HEK293 (cell line): ENCODE results near the gene SNCB.

Source experiments
- AEBP2 ChIP-seq: fragments of 450-650 bp; formaldehyde crosslinking; IDR thresholded peaks from 2 replicates; pipeline ENCODE4 v1.5.1; 2016; ENCODE audit warnings: missing biosample characterization, missing genetic modification characterization, borderline replicate concordance
- FEZF1 ChIP-seq: fragments of 450-650 bp; formaldehyde crosslinking; IDR thresholded peaks from 2 replicates; pipeline ENCODE4 v1.5.1; 2016; ENCODE audit warnings: missing biosample characterization, missing genetic modification characterization
- GLI2 ChIP-seq: fragments of 450-650 bp; formaldehyde crosslinking; IDR thresholded peaks from 2 replicates; pipeline ENCODE4; 2017; ENCODE audit warnings: missing biosample characterization, missing genetic modification characterization, low read depth, borderline replicate concordance
- GLIS1 ChIP-seq: fragments of 450-650 bp; formaldehyde crosslinking; IDR thresholded peaks from 2 replicates; pipeline ENCODE4 v1.5.1; 2016; ENCODE audit warnings: missing biosample characterization, missing genetic modification characterization
- HOXC10 ChIP-seq: sonication (generic); formaldehyde crosslinking; IDR thresholded peaks from 2 replicates; pipeline ENCODE4 v1.8.1; 2023; ENCODE audit warnings: mild to moderate bottlenecking, missing genetic modification reagents
- KLF1 ChIP-seq: fragments of 450-650 bp; formaldehyde crosslinking; IDR thresholded peaks from 2 replicates; pipeline ENCODE4 v1.5.1; 2016; ENCODE audit warnings: missing biosample characterization, missing genetic modification characterization
- MEIS1 ChIP-seq: sonication (generic); formaldehyde crosslinking; IDR thresholded peaks from 2 replicates; pipeline ENCODE4 v1.8.1; 2022; ENCODE audit warnings: missing genetic modification reagents, mild to moderate bottlenecking, borderline replicate concordance
- SALL2 ChIP-seq: fragments of 450-650 bp; formaldehyde crosslinking; IDR thresholded peaks from 2 replicates; pipeline ENCODE4 v1.5.0; 2017; ENCODE audit warnings: missing biosample characterization, mild to moderate bottlenecking, missing genetic modification characterization, borderline replicate concordance
- YY1 ChIP-seq: fragments of 450-650 bp; formaldehyde crosslinking; IDR thresholded peaks from 2 replicates; pipeline ENCODE4 v1.5.1; 2018; ENCODE audit warnings: missing biosample characterization, missing genetic modification characterization
- ZBTB8A ChIP-seq: fragments of 450-650 bp; formaldehyde crosslinking; IDR thresholded peaks from 2 replicates; pipeline ENCODE4 v1.5.1; 2016; ENCODE audit warnings: missing biosample characterization, missing genetic modification characterization
- ZEB2 ChIP-seq: fragments of 450-650 bp; formaldehyde crosslinking; IDR thresholded peaks from 2 replicates; pipeline ENCODE4 v1.5.1; 2016; ENCODE audit warnings: missing biosample characterization, missing genetic modification characterization
- ZFP41 ChIP-seq: fragments of 450-650 bp; formaldehyde crosslinking; IDR thresholded peaks from 2 replicates; pipeline ENCODE4 v1.5.1; 2016; ENCODE audit warnings: missing biosample characterization, missing genetic modification characterization, borderline replicate concordance
- ZNF140 ChIP-seq: fragments of 450-650 bp; formaldehyde crosslinking; IDR thresholded peaks from 2 replicates; pipeline ENCODE4 v1.5.1; 2016; ENCODE audit warnings: missing biosample characterization, missing genetic modification characterization
- ZNF146 ChIP-seq: fragments of 450-650 bp; formaldehyde crosslinking; IDR thresholded peaks from 2 replicates; pipeline ENCODE4 v1.5.1; 2016; ENCODE audit warnings: missing biosample characterization, missing genetic modification characterization
- ZNF223 ChIP-seq: fragments of 450-650 bp; formaldehyde crosslinking; IDR thresholded peaks from 2 replicates; pipeline ENCODE4 v1.5.1; 2016; ENCODE audit warnings: missing biosample characterization, missing genetic modification characterization
- ZNF23 ChIP-seq: fragments of 450-650 bp; formaldehyde crosslinking; IDR thresholded peaks from 2 replicates; pipeline ENCODE4 v1.5.1; 2016; ENCODE audit warnings: missing biosample characterization, missing genetic modification characterization, borderline replicate concordance
- ZNF248 ChIP-seq: fragments of 450-650 bp; formaldehyde crosslinking; IDR thresholded peaks from 2 replicates; pipeline ENCODE4 v1.5.1; 2017; ENCODE audit warnings: missing biosample characterization, missing genetic modification characterization
- ZNF274 ChIP-seq, 2 experiments: fragments of 200-500 bp in 1 of 2; fragments of 450-650 bp in 1 of 2; sonication (Bioruptor generic) in 1 of 2; formaldehyde crosslinking in 1 of 2; IDR thresholded peaks; 2 replicates each; pipeline versions ENCODE4 v1.5.1 to v1.6.1; 2014 to 2016; ENCODE audit warnings: borderline replicate concordance in 1 of 2, inconsistent platforms in 1 of 2, low read length in 1 of 2, missing biosample characterization in 1 of 2, missing genetic modification characterization in 1 of 2
- ZNF324 ChIP-seq: fragments of 450-650 bp; formaldehyde crosslinking; IDR thresholded peaks from 2 replicates; pipeline ENCODE4 v1.5.1; 2016; ENCODE audit warnings: missing biosample characterization, missing genetic modification characterization
- ZNF354C ChIP-seq: fragments of 450-650 bp; formaldehyde crosslinking; IDR thresholded peaks from 2 replicates; pipeline ENCODE4 v1.5.1; 2016; ENCODE audit warnings: missing biosample characterization, missing genetic modification characterization, low read depth, borderline replicate concordance
- ZNF473 ChIP-seq: fragments of 450-650 bp; formaldehyde crosslinking; IDR thresholded peaks from 2 replicates; pipeline ENCODE4 v1.5.1; 2017; ENCODE audit warnings: missing biosample characterization, missing genetic modification characterization
- ZNF529 ChIP-seq: fragments of 450-650 bp; formaldehyde crosslinking; IDR thresholded peaks from 2 replicates; pipeline ENCODE4 v1.5.1; 2017; ENCODE audit warnings: missing genetic modification characterization, missing biosample characterization; ENCODE audit not compliant: insufficient replicate concordance
- ZNF548 ChIP-seq: fragments of 450-650 bp; formaldehyde crosslinking; IDR thresholded peaks from 2 replicates; pipeline ENCODE4 v1.5.1; 2016; ENCODE audit warnings: missing biosample characterization, missing genetic modification characterization
- ZNF580 ChIP-seq: fragments of 450-650 bp; formaldehyde crosslinking; IDR thresholded peaks from 2 replicates; pipeline ENCODE4 v1.5.1; 2016; ENCODE audit warnings: missing biosample characterization, missing genetic modification characterization
- ZNF596 ChIP-seq: fragments of 450-650 bp; IDR thresholded peaks from 2 replicates; pipeline ENCODE4 v1.5.0; 2018; ENCODE audit warnings: missing biosample characterization, mild to moderate bottlenecking, missing genetic modification characterization, moderate library complexity
- ZNF610 ChIP-seq: fragments of 450-650 bp; formaldehyde crosslinking; IDR thresholded peaks from 2 replicates; pipeline ENCODE4 v1.5.1; 2016; ENCODE audit warnings: missing biosample characterization, missing genetic modification characterization, borderline replicate concordance
- ZNF670 ChIP-seq: fragments of 450-650 bp; formaldehyde crosslinking; IDR thresholded peaks from 2 replicates; pipeline ENCODE4 v1.5.1; 2016; ENCODE audit warnings: missing biosample characterization, missing genetic modification characterization, low read depth
- ZNF707 ChIP-seq: fragments of 450-650 bp; formaldehyde crosslinking; IDR thresholded peaks from 2 replicates; pipeline ENCODE4 v1.5.1; 2016; ENCODE audit warnings: missing biosample characterization, missing genetic modification characterization
- ZNF747 ChIP-seq: fragments of 450-650 bp; formaldehyde crosslinking; IDR thresholded peaks from 2 replicates; pipeline ENCODE4 v1.5.1; 2016; ENCODE audit warnings: missing biosample characterization, missing genetic modification characterization
- ZNF76 ChIP-seq: fragments of 450-650 bp; formaldehyde crosslinking; IDR thresholded peaks from 2 replicates; pipeline ENCODE4; 2016; ENCODE audit warnings: low read depth, missing biosample characterization, missing genetic modification characterization, borderline replicate concordance
- ZNF776 ChIP-seq: fragments of 450-650 bp; formaldehyde crosslinking; IDR thresholded peaks from 2 replicates; pipeline ENCODE4 v1.5.0; 2017; ENCODE audit warnings: missing biosample characterization, missing genetic modification characterization, borderline replicate concordance
- ZNF785 ChIP-seq: fragments of 450-650 bp; formaldehyde crosslinking; IDR thresholded peaks from 2 replicates; pipeline ENCODE4 v1.5.1; 2016; ENCODE audit warnings: missing biosample characterization, missing genetic modification characterization
- ZNF837 ChIP-seq: fragments of 450-650 bp; formaldehyde crosslinking; IDR thresholded peaks from 2 replicates; pipeline ENCODE4 v1.5.1; 2016; ENCODE audit warnings: missing biosample characterization, missing genetic modification characterization
- ZSCAN23 ChIP-seq: fragments of 450-650 bp; formaldehyde crosslinking; IDR thresholded peaks from 2 replicates; pipeline ENCODE4 v1.5.1; 2016; ENCODE audit warnings: missing biosample characterization, missing genetic modification characterization
- ZSCAN30 ChIP-seq: fragments of 450-650 bp; IDR thresholded peaks from 2 replicates; pipeline ENCODE4 v1.5.1; 2018; ENCODE audit warnings: missing biosample characterization, mild to moderate bottlenecking, missing genetic modification characterization, moderate library complexity
- TF ChIP-seq, protein P1 (sequence below): fragments of 450-650 bp; formaldehyde crosslinking; IDR thresholded peaks from 2 replicates; pipeline ENCODE4 v1.5.1; 2016; ENCODE audit warnings: missing biosample characterization, missing genetic modification characterization
- TF ChIP-seq, protein P2 (sequence below): fragments of 450-650 bp; formaldehyde crosslinking; IDR thresholded peaks from 2 replicates; pipeline ENCODE4 v1.5.1; 2017; ENCODE audit warnings: missing biosample characterization, mild to moderate bottlenecking, missing genetic modification characterization, moderate library complexity

SNCB gene

DNA sequence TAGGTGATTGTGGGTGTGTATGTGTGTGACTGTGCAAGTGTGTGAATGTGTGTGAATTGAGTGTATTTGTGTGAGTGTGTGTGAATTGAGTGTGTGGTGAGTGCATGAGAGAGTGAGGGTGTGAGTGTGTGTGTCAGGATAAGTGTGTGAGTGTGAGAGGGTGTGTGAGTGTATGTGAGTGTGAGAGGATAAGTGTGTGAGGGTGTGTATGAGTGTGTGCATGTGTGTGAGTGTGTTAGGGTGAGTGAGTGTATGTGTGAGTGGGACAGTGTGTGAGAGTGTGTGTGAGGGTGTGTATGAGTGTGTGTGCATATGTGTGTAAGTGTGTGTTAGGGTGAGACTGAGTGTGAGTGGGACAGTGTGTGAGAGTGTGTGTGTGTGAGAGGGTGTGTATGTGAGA, 42.0 kb downstream of the SNCB start (continued):
- TF ChIP-seq ZNF670 (tag by site-specific recombination), result no peak
- TF ChIP-seq ZNF837 (tag by site-specific recombination), result peak; percentile 47; the same call in 1 of the 2 replicates
- peak; percentile 48; the same call in 1 of the 2 replicates for TF ChIP-seq AEBP2
- no peak for TF ChIP-seq ZNF596 (tag by site-specific recombination)
- TF ChIP-seq GLI2 (tag by site-specific recombination), result no peak
- TF ChIP-seq KLF1 (tag by site-specific recombination), result 0 out of 2 replicates have a peak, but pooled peaks have one; percentile 11
- no peak for TF ChIP-seq ZEB2 (tag by site-specific recombination)
- TF ChIP-seq ZNF23, result 0 out of 2 replicates have a peak, but pooled peaks have one; percentile 15
- TF ChIP-seq ZFP41, result no peak
- TF ChIP-seq ZNF747 (tag by site-specific recombination), result no peak; the same call in 1 of the 2 replicates
- TF ChIP-seq ZNF548 (tag by site-specific recombination), result no peak
- TF ChIP-seq, protein P1, sequence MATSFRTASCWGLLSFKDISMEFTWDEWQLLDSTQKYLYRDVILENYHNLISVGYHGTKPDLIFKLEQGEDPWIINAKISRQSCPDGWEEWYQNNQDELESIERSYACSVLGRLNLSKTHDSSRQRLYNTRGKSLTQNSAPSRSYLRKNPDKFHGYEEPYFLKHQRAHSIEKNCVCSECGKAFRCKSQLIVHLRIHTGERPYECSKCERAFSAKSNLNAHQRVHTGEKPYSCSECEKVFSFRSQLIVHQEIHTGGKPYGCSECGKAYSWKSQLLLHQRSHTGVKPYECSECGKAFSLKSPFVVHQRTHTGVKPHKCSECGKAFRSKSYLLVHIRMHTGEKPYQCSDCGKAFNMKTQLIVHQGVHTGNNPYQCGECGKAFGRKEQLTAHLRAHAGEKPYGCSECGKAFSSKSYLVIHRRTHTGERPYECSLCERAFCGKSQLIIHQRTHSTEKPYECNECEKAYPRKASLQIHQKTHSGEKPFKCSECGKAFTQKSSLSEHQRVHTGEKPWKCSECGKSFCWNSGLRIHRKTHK (tag by site-specific recombination), result no peak
- TF ChIP-seq ZNF76 (tag by site-specific recombination), result no peak
- no peak for TF ChIP-seq ZSCAN23
- TF ChIP-seq ZBTB8A, result no peak
- no peak for TF ChIP-seq ZNF529 (tag by site-specific recombination)
- TF ChIP-seq ZNF274 (IDR thresholded peaks at IDR 0.05; ENCODE audit: low read length), result no peak
- peak; percentile 64; the same call in 1 of the 2 replicates for TF ChIP-seq ZNF274 (tag by site-specific recombination; IDR thresholded peaks at IDR 0.05; ENCODE audit: borderline replicate concordance)
- TF ChIP-seq SALL2 (tag by site-specific recombination), result no peak
- peak; percentile 52; the same call in 1 of the 2 replicates for TF ChIP-seq ZNF248
- TF ChIP-seq YY1 (tag by site-specific recombination), result no peak; the same call in 1 of the 2 replicates
- TF ChIP-seq ZNF146 (tag by site-specific recombination), result no peak
- 0 out of 2 replicates have a peak, but pooled peaks have one; percentile 56 for TF ChIP-seq ZNF776 (tag by site-specific recombination)
- no peak for TF ChIP-seq GLIS1 (tag by site-specific recombination)
- no peak for TF ChIP-seq ZNF580 (tag by site-specific recombination)
- 0 out of 2 replicates have a peak, but pooled peaks have one; percentile 1 for TF ChIP-seq ZNF140 (tag by site-specific recombination)
- no peak for TF ChIP-seq HOXC10 (CRISPR knock-in tag)
- TF ChIP-seq ZNF324, result no peak
- no peak for TF ChIP-seq MEIS1
- no peak for TF ChIP-seq ZNF473 (tag by site-specific recombination)
- TF ChIP-seq ZNF707 (tag by site-specific recombination), result no peak
- TF ChIP-seq FEZF1 (tag by site-specific recombination), result no peak
- TF ChIP-seq, protein P2, sequence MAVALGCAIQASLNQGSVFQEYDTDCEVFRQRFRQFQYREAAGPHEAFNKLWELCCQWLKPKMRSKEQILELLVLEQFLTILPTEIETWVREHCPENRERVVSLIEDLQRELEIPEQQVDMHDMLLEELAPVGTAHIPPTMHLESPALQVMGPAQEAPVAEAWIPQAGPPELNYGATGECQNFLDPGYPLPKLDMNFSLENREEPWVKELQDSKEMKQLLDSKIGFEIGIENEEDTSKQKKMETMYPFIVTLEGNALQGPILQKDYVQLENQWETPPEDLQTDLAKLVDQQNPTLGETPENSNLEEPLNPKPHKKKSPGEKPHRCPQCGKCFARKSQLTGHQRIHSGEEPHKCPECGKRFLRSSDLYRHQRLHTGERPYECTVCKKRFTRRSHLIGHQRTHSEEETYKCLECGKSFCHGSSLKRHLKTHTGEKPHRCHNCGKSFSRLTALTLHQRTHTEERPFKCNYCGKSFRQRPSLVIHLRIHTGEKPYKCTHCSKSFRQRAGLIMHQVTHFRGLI (tag by site-specific recombination), result no peak
- TF ChIP-seq ZNF610 (tag by site-specific recombination), result no peak
- 0 out of 2 replicates have a peak, but pooled peaks have one; percentile 15 for TF ChIP-seq ZNF354C (tag by site-specific recombination)
- peak; percentile 62; the same call in 1 of the 2 replicates for TF ChIP-seq ZNF785
- TF ChIP-seq ZSCAN30 (tag by site-specific recombination), result no peak
- TF ChIP-seq ZNF223 (tag by site-specific recombination), result no peak
